ENCODE results near the gene IL23R.
A peak's percentile ranks its signal among the peaks of the same experiment; 100 is the strongest.

The IL23R gene

DNA sequence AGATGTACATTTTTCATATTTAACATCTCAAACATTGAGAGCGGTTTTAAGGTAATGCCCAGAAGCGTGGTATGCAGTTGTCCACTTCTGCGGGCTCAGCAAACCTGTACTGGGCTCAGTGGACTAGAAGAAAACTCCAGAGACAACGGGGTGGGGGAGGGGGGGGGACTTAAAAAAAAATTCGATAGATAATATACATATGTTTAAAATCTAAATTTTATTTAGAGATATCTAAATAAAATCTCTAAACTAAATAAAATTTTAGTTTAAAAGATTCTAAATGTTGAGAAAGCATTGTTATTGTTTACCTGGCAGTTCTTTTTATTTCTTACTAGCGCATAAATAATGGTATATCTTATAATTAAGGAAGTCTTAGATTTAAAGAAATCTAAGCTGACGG lies 140.3 kb downstream of the IL23R start:
- no peak for DNase-seq

GRCh38 chr1:67307251-67308060 lies 141.2 kb downstream of the IL23R start, which contains the start of gene IL12RB2:
IL12RB2 (plus strand) TSS chr1:67307873; CDS start chr1:67320369, 12,496 bp downstream.
- DNase-seq = peak; percentile 46

- no peak for DNase-seq
Observed at GRCh38 chr1:67308136-67308535, 141.9 kb downstream of the IL23R start.

Data from right kidney (tissue), 1 donor.